Stimulated activated CD8-positive, alpha-beta memory T cell treated with anti-CD3 and anti-CD28 coated beads, Interleukin-12 subunit alpha, Interleukin-12 subunit beta, amount 100 ng/mL, for 1 hour (primary cell): ENCODE data around the gene SIGLEC12.
"Not testable (repeated sequence)": the region's sequence is repeated elsewhere in the genome, so short reads cannot be mapped to it uniquely, and the experiment has no call there.

Experiments used
- DNase-seq: peaks from one replicate; pipeline ENCODE4 v3.0.0-alpha.2; 2020; ENCODE audit warnings: low read depth

Gene SIGLEC12

DNA sequence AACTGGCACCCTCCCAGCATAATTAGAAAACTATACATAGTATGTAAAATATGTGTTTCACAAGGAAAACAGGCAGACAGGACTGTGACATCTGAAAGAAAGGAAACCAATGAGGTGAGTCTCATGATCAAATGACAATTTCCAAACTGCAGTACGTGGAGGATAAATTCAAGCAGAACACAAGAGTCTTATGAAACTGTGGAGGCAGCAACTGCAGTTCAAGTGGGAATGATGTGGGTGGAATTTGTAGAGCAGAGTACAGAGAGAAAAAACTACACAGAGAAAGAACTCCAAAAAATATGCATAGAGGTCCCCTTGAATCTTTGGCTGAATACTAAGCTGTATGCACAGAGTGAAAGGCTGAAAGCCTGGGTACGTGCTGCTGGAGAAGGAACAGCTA lies 20.2 kb upstream of the SIGLEC12 start:
- DNase-seq, result no peak

DNA sequence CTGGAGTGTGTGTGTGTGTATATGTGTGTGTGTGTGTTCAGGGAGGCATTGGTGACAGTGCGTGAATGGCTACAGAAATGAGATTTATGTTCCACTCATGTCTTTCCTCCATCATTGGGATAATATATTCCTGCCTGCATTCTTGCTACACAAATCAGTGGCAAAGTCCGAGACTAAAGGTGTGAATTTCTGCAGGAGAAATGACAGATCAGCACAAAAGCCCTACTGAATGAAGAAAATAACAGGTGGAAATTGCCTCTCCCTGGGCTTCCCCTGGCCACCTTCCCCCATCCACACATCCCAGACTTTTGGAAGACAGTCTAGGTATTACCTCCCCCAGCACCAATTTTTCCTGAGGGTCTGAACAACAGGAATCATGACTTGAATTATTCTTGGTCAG lies 19.8 kb upstream of the SIGLEC12 start:
- no peak for DNase-seq

DNA sequence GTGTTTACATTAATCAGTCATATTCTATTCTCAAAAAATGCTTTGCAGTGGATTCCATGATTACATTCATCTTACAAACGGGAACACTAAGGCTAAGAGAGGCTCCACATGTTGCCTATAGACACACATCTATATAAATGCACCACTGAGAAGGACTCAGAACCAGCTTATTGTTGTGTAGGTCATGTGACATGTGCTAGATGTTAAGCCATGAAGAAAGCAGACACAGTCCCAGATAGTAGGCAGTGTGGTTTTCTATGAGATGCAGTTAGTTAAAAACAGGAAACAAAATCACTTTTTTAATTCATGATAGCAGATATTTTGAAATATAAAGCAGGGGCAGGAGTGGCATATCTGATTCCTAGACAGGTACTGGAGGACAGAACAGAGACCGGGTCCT lies 19.1 kb upstream of the SIGLEC12 start:
- no peak for DNase-seq

GRCh38 chr19:51514866-51515481 lies 13.4 kb upstream of the SIGLEC12 start:
- DNase-seq, result no peak

- DNase-seq, result no peak
Measured at GRCh38 chr19:51513968-51514367, 12.4 kb upstream of the SIGLEC12 start.

DNA sequence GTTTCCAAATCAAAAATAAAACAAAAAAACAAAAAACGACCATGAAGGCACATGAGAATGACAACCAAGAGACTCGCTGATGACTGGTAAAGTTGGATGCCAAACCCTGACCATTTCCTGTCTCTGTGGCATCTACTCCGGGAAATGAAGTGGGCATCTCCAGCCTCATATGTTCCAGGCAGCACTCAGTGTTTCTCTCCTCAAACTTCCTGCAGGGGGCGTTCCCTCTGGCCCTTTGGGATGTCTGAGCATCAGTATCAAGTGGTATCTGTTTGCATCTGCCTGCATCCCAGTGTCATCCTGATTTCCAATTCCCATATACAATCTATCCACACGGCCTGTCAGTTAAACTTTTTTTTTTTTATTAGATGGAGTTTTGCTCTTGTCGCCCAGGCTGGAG lies 9.8 kb upstream of the SIGLEC12 start:
- no peak for DNase-seq

GRCh38 chr19:51509823-51510660 lies 8.4 kb upstream of the SIGLEC12 start:
- DNase-seq, result no peak

DNA sequence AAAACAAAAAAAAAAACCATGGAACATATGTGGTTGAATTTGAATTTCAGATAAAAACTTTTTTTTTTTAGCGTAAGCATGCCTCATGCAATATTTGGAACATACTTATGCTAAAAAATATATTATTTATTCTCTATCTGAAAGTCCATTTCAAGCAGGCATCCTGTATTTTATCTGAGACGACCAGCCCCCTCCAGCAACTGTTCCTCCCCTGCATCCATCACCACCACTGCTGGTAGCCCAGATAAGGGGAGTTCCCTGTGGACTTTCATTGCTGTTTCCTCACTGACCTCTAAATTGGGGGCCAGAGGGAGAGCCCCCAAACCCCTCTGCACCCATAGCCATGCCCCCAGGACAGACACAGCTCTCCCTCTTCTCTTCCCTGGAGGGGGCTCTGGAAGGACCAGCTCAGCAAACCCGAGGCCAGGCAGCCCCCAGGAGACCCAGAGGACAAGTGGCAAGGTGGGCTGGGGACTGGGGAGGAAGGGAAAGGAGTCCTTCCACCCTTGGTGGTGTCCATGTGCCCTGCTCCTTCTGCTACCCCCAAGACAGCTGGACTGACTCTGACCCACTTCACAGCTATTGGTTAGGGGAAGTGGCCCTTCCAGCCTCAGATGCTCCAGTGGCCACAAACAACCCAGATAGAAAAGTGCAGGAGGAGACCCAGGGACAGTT lies 6.6 kb upstream of the SIGLEC12 start:
- DNase-seq, result no peak

DNA sequence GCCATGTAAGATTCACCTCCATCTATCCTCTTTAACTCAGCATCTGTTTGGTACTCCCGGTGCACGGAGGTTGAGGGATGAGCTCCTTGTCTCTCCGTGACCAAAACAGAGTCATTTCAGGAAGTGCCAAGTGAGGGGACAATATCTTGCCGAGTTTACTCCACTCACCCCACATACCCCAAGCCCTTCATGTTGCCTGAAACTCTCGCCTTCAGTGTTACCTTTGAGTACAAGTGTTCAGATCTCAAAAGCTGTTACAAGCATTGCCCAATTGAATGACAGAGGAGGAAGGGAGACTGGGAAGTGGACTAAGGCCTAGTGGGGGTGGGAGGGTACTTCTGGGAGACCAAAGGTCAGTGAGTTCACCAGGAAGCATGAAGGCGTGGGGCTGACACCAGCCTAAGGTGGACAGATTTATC lies 6.0 kb upstream of the SIGLEC12 start:
- DNase-seq, result no peak

- DNase-seq, result no peak
Measured at GRCh38 chr19:51507192-51507591, 5.6 kb upstream of the SIGLEC12 start.

DNA sequence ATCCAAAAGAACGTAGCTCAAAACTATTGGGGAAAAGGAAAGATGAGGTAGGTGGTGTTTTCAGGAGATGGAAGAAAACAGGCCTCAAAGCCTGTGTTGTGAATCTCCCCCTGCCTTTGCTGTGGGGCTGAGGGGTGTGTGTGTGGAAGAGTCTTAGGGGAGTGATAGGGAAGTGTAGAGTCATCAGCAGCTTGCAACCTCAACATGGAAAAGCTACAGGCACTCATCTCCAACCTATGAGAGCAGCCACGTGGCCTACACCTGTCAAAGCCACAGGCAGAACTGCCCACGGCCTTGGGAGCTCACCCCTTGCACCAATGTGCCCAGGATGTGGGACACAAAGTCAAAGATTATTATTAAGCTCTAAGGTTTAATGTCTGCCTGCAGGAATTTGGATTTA lies 4.3 kb upstream of the SIGLEC12 start:
- no peak for DNase-seq

- DNase-seq, result no peak
Measured at GRCh38 chr19:51503896-51504295, 2.3 kb upstream of the SIGLEC12 start.

DNA sequence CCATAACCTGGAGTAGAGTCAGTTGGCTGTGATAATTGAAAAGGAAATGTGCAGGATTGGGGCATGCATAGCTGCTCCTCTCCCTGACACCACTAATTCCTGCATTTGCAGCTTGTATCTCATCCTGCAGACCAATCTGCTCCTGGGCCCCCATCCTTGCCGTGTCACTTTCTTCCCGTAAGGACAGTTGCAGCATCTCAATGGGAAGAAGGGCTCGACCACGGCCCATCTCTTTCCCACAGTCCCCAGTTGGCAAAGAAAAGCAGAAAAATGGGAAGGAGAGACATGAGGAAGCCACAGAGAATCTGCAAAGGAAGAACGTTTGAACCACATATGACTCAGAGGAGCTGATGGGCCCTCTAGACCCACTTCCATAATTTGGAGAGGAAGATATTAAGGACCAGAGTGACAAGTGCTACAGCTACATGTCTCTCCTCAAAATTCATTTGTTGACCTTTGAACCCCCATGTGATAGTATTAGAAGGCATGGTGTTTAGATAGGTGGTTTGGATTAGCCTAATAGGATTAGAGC lies 1.8 kb upstream of the SIGLEC12 start:
- DNase-seq, result no peak

- not testable (repeated sequence) for DNase-seq
Measured at GRCh38 chr19:51500931-51501330, 669 bp downstream of the SIGLEC12 start.

DNA sequence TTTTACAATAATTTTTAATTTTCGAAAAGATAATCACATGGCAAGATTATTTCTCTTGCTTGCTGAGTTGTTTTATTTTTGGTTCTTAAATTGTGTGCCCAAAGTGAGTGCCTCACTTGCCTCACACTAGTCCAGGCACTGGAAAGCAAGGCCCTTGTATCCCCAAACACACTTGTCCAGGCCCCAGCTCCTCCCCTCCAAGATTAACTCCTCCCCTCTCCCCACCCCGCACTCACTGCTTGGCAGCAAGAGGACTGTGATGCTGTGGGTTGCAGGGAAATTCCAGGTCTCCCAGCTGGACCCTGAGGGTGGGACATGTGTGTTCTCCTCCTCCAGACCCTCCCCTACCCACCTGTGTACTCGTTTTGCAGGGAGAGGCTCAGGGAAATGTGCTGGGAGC lies 3.9 kb downstream of the SIGLEC12 start:
- no peak for DNase-seq

DNA sequence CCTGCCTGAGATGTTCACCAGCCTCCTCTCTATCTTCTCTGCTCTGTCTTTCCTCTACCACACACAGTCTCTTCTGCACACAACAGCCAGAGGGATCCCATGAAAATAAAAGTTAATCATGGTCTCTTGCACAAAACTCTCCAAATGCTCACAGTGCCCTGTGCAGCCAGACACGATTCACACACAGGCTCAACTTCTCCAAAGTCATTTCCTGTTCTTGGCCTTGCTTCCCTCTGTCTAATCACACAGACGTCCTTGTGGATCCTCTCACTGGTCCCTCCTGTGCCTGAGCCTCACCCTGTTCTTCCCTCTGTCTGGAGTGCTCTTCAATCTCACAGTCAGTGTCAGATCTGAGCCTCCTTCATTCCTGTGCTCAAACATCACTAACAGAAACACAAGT lies 7.8 kb downstream of the SIGLEC12 start:
- no peak for DNase-seq

DNA sequence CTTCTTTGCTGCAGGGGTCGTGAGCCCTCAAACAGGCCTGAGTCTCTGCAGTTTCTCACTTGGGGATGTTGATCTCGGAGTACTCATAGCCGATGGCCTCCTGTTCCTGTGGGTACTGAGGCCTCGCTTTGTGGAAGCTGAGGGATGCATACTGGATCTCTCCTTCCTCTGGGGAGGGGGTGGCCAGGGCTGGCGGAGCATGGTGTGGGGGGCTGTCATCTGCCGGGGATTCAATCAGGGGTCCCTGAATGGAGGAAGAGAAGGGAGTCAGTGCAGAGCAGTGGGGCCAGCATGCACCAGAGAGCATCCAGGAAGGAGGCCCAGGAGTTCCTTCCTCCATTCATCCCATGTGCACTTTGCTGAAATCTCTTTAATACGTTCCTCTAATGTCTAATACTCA lies 10.0 kb downstream of the SIGLEC12 start:
- DNase-seq, result no peak

GRCh38 chr19:51490676-51491075 lies 10.9 kb downstream of the SIGLEC12 start:
- DNase-seq, result no peak

GRCh38 chr19:51489113-51489512 lies 12.5 kb downstream of the SIGLEC12 start:
- no peak for DNase-seq

GRCh38 chr19:51488491-51488890 lies 13.1 kb downstream of the SIGLEC12 start:
- DNase-seq, result no peak

- no peak for DNase-seq
Measured at GRCh38 chr19:51485960-51486660, 15.5 kb downstream of the SIGLEC12 start.

DNA sequence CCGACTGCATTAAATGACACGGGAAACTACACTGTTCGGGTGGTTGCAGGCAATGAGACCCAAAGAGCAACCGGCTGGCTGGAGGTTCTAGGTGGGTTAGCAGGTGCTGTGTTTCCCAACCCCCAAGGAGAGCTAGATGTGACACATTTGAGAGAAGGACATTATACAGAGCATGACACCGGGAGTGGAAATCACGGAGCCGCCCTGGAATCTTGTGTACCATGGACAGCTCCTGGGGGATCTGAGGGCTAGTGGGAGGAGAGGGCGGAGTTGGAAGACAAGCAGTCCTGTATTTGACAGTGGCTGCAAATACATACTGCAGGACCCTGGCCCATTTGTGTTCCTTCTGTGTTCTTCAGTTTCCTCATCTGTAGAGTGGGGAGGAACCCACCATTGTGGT lies 21.0 kb downstream of the SIGLEC12 start:
- no peak for DNase-seq
